Right ventricle myocardium inferior (tissue), 1 donor: ENCODE measurements around the gene IKZF1. TPM values are rescaled to one million over a fixed set of nuclear protein-coding genes. Genes with fewer than 3 reads are reported as not detected.

Experiments
- ATAC-seq: fragments of 200-7000 bp; cut with Tn5 transposase; one replicate; pipeline ENCODE4 v1.9.1; 2020; ENCODE audit warnings: mild to moderate bottlenecking, moderate library complexity
- DNase-seq: peaks from one replicate; pipeline ENCODE4 v3.0.0; 2021; ENCODE audit errors: missing footprints
- intact Hi-C: fragments of 100-400 bp; cut with DNase I; formaldehyde crosslinking; loops from one replicate; pipeline ENCODE4 v1.11.0; 2022
- total RNA-seq: library from RNA; stranded (reverse); fragmentation: NEBNext Ultra II Directional; extraction: Animal tissue kit (Norgen Biotek cat#: 25700); gene quantifications from one replicate; pipeline ENCODE4 v1.2.1, GENCODE V29; 2021
- donor health status: DM: no; HTN: yes; CAD: no; lungs with severe emphysema.

IKZF1 gene
- total RNA-seq, 1 donor from 2014 or later = 3.5 TPM

DNA sequence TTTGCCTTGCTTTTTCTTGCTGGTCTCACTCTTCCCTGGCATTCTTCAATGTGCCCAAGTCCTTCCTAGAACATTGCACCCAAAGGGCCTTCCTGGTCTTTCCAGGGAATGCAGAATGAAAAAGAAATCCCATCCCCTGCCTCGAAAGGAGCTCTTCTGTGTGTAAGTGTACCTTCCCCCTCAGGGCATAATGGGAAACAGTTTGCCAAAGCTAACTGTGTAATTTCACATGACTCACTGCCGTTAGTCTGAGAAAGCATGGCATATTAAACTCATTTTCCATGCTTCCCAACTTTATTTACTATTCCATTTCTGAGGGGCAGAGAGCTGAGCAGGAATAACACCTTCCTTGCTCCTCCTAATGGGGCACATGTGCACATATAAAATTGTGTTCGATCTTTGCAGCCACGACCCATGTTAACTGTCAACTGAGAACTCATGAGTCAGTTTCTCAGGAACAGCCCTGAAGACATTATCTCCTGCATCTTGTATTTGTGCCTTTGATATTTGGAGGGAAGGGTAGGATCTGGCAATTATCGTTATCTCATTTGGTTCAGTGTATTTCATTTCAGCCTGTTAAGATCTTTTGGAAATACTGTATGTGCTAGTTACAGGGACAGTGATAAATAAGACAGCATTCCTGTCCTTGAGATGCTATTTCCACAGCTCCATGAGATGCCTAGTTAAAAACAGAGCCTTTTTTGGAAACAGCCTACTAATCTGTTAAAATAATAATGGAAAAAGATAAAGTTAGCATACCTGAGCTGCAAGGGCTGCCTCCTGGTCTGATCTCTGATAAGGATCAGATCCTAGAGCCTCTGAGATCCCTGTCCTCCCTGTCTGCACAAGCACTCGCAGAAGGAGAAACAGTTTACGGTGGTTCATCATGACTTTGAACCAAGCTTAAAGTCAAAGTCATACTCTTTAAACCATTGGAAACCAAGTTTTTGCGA lies 42.3 kb downstream of the IKZF1 start:
- no peak for ATAC-seq
- intact Hi-C loops = no loop called here
- DNase-seq = no peak

DNA sequence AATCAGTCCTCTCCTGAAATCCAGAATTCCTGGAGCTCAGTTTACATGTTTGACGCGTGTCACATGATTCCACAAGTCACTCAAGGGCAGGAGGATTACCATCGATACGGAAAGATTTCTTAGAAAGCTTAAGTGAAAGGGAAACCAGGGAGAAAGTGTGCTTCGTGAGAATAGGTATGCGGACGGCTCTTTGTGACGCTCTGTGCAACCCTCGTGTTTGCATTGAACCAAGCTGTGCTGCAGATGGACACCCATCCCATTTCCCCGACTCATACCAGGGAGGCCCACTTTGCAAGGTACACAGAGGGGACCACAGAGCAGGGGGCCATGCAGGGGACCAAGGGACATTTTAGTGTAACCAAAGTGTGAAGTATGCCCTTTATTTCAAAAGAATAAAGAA lies 43.2 kb downstream of the IKZF1 start:
- ATAC-seq (no peak), DNase-seq (no peak)
- intact Hi-C loops = no loop called here

DNA sequence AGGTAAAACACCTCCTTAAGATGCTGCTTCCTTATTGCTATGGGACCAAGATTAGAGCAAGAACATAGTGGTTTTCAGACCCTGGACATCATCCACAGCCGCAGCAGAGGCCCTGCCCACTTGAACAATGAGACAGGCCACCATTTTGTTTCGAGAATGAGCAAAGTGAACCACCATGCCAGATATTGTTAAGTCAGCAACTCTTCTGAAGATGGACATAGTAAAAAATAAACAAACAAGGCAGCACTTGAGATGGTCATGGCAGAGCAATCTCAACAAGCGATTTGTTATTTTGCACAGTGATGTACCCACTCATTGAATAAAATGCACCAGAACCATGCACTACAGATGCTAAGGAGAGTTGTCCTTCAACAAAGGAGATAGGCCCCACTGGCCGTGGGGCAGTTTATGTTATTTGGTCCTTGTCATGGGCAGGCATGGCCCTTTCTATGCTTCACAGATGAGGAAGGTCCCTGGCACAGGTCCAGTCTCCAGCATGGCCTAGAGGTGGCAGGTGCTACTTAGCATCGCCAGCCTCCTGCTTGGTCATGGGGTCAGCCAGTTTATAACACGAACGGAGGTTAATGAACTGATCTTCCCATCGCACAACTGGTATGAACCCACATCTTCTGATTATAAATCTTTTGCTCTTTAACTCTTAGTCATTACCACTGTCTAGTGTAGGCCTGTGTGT lies 44.1 kb downstream of the IKZF1 start:
- DNase-seq = no peak
- ATAC-seq = no peak

DNA sequence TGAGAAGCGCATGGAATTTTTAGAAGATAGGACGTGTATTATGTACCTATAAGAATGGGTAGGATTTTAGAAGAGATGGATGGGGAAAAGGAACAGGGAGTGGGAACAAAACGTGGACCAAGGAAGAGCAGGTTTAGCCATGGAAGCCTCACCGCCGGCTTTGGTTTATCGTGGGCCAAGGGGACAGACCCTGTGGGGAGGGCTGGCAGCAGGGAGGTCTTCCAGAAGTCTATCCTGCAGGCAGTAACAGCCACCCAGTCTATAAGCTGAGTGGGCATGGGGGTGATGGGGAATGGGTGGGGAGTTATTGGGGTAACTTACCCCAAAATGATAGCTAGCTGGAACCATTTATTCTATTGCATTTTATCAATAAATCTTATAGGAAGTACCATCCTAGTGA lies 44.9 kb downstream of the IKZF1 start:
- intact Hi-C loops = no loop called here
- ATAC-seq (no peak), DNase-seq (no peak)

More for the DNA sequence above, 44.1 kb downstream of the IKZF1 start:
- intact Hi-C loops = no loop called here

DNA sequence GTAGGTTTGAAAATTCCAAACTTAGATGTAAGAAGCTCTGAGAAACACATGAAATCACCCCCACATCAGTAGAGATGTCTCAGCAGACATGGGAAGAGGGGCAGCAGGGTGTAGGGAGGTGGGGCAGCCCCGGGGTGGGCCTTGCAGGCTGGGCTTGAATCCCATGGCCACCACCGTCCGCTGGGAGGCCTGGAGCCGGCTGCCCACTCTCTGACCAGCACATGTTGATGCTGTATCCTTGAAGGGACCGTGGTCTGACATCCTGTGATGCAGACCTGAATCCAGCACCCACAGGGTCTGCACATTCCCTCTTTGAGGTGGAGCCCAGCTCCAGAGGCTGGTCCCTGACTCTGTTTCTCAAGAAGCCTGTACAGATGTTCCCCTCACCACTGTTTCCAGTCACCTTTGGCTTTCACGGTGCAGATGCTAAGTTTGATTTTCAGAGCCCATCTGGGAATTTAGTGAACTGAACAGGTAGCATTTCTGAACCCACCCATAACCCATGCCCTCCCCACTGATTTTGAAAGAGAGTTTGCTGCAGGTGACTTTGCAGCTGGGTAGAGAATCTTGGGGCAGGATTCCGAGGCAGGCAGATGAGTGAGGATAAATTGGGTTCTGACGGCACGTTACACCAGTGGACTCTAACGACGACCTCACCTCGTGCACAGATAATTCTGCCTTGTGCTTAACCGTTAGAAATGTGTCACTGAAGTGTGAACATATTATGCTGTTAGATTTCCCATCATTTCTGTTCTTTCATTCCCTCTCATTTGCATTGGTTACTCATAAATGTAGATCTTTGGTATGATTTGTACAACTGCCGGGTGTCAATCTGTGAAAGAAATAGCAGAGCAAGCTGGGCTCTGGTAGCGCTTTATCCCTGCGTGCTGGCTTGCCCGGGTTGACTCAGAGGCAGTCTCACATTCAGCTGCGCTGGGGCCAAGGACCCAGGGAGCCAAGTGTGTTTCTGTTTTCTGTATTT lies 45.7 kb downstream of the IKZF1 start:
- DNase-seq (no peak), ATAC-seq (no peak)
- intact Hi-C loops = no loop called here

DNA sequence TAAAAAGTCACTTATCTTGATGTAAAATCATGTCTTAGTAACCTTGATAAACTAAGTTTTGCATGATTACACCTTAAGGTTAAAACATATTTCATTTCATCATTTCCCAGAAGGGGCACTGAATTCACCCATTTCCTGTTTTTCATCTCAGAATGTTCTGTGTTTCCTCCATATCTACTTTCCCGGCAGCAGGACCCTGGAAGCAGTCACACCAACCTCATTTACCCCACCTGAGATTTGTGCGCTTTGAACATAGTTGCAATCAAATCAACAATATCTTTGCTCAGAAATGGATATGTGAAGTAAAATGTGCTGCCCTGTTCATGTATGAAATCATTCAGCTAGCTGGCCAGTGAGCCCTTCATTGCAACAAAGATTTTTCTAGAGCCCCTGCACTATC lies 46.8 kb downstream of the IKZF1 start:
- intact Hi-C loops = no loop called here
- DNase-seq (no peak), ATAC-seq (no peak)

DNA sequence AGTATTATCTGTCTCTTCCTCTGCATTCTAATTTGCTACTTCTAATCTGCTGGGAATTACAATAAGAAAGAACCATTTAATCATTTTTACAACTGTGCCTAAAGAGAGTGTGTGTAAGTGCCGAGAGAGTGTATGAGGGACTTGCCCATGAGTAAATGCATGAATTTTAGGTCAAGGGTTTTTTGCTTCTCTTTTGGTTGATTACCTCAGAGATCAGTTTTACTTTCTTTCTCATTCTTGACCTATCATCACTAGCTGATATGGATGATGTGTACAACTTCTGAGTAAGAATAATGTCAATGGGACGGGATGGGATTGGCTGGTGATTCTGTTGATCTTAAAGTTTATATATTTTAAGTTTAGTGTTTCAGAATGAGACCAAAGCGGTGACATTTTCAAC lies 47.8 kb downstream of the IKZF1 start:
- ATAC-seq (no peak), DNase-seq (no peak)
- intact Hi-C loops = no loop called here

DNA sequence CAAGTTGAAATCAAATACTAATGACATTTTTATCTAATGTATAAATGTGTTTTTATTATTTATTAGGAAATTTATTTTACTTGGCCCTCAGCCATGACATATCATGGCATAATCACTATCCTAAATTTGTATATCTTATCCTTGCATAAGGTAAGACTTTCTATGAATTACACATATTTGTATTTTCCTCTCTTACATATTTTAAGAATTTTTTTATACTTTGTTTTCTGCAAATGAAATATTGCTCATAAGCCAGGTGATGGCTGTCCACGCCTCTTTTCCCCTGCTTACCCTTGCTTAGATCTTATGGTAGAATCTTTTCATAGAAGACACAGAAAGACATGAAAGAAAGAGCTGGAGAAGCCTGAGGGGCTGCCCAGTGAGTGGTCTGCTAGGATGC lies 48.2 kb downstream of the IKZF1 start:
- intact Hi-C loops = no loop called here
- ATAC-seq (no peak), DNase-seq (no peak)

DNA sequence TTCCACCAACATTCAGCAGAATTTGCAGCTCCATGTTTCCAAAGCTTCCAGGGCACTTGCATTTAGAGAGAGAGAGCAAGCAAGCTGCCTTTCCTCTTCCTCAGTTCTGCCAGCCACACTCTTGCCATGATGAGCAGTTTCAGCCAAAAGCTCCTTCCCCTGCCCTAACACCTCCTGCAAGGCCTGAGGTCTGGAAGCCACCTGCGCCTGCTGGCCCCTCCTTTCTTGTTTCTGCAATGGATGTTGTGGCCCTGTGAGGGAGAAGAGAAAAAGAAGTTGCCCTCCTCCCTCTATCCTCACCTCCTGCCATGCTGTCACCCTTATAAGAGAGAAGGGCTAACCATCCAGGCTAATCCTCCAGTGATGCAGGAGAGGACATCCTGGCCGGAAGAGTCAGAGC lies 48.7 kb downstream of the IKZF1 start:
- DNase-seq = no peak
- intact Hi-C loops = no loop called here
- no peak for ATAC-seq

DNA sequence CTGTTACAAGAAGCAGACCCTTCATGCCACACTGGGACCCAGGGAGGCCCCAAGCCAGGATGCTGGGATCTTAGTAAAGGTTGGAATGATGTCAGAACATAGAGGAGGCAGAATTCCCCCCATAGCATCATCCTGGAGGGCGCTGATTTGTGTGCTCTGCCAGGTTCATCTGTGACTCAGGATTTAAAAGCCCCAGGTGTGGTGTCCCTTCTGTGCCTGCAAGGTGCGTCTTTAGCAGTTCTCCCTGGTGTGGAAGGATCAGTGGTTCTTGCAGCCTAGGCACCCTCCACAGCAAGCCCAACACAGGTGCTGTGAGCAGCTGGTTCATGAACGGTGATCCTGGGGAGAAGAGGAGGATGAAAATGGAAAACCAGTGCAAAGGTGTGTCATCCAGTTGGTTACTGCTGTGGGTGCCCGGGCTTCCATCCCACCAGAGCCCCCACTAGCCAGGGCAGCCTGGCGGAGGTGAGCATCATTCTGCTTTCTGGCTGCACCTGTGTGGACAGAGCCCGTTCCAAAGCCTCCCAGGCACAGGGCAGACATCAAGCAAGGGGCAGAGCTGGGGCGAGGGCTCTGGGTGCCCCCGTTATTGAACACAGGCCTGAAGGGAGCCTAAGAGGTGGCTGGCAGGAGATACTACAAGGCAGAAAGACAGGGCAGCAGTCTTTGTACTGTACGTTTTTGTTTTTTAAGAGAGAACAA lies 49.5 kb downstream of the IKZF1 start:
- intact Hi-C loops = no loop called here
- ATAC-seq = no peak
- no peak for DNase-seq

DNA sequence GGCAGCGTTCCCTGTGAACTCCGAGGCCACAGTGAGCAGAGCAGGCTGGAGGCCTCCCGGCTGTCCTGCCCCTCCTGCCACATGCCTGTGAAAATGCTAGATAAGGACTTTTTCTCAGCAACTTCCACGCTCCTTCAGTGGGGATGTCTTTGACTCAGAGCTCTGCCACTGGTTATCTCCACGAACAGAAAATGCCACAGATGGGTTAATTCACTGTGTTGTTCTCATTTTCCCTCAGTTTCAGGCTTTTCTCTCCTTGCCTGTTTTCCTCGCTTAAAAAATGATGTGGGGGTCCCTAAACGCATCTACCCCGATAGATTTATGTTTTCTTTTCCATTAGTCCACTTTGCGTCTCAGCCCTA lies 51.3 kb downstream of the IKZF1 start:
- DNase-seq (no peak), ATAC-seq (peak; percentile 65)
- intact Hi-C loops = no loop called here

DNA sequence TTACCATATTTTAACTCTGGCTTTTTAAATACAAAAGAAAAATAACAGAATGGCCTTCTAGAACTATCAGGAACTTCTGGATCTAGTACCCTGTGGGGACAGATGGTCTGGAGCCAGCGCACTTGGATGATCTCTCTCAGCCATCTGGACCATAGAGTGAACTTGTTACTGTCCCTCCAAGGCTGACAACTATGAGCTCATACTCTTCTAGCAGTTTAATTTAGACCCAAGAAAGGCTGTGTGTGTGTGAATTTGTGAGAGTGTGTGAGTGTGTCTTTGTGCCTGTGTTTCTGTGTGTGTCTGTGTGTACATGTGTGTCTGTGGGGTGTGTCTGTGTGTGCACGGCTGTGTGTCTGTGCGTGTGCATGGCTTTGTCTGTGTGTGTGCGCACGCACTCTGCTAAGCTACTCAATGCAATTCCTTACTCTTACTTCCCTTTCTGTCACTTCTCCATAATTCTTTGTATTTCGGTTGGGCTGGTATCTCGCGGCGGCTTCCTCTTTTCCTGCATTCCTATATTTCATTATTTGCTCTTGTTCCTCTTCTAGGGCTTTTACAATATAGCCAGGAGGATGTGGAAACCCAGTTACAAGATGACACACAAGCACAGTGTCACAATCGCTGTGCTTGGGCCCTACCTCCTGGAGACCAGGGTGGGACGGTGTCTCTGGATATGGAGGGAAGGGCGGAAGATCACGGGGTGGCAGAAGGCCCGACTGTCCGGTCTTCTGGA lies 51.9 kb downstream of the IKZF1 start:
- peak; percentile 69 for ATAC-seq
- intact Hi-C loops = no loop called here
- DNase-seq = peak; percentile 90

DNA sequence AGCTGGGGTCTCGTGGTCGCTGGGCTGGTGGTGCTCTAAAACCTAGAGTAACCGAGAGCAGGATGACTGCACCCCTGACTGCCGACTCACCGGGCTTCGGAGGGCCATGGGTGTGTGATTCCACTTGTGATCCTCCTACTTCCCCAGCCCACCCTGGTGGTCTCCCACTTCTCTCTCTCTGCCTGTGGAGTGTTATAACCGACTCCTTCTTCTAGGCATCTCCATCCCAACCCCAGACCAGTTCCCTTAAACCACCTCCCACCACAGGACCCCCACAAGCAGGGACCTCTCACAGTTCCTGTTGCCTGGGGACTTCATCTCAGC lies 52.4 kb downstream of the IKZF1 start:
- DNase-seq = no peak
- intact Hi-C loops = no loop called here
- ATAC-seq = no peak

DNA sequence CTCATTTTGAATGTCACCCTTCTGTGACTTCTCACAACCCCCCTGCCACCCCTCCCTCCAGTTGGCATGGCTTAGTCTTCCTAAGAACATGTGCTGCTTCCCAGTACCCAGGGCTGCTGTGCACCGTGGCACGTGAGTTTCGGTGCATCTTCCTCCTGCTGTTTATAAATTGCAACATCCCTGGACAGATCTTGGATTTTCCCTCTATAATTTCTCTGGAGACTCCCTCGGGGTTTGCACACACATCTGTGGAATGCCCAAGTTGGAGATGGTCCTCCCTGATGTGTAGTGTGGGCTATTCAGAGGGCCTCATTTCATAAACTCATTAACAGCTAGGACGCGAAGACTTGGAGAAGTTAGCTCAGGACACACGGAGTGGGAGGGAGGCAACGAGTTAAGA lies 52.9 kb downstream of the IKZF1 start:
- intact Hi-C loops = no loop called here
- ATAC-seq = no peak

DNA sequence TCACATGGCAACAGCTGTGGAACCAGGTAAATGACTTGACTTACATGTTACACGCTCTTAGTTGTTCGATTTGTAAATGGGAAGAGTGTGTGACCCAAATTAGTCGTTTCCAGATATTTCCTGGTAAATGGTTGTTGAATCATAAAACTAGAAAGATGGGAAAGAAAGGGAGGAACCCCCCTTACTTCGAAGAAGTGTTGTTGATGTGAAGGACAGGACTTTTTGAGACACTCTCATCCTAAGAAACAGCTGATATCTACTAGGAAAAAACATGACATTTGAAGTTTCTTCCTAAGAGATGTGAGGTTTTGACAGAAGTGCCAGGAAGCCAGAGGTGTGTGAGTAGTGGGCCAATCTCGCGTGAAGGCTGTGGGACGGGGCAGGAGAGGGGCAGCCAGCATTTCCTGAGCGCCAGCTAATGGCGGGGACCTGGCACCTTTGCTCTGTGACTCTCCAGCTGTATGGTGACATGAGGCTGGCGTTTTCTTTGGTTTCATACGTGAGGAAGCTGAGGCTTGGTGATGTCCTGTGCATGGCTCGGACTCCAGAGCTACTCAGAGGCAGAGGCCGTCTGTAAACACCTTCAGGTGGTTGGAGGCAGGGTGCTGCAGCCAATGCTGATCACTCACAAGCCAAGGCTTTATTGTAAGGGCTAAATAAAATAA lies 53.7 kb downstream of the IKZF1 start:
- no peak for ATAC-seq
- no peak for DNase-seq
- intact Hi-C loops = no loop called here

More for the DNA sequence above, 52.9 kb downstream of the IKZF1 start:
- no peak for DNase-seq

DNA sequence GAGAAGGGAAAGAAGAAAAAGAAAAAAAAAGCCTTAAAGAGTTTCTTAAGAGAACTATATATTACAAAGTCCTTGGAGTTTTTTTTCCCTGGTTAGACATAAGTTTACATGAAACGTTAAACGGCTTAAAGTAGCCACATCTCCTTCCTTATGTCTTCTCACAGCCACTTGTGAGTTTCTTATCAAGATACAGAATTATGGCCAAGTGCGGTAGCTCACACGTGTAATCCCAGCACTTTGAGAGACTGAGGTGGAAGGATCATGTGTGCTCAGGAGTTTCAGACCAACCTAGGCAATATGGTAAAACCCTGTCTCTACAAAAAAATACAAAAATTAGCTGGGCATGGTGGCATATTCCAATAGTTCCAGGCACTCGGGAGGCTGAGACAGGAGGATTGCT lies 54.3 kb downstream of the IKZF1 start:
- DNase-seq (no peak), ATAC-seq (no peak)
- intact Hi-C loops = no loop called here

DNA sequence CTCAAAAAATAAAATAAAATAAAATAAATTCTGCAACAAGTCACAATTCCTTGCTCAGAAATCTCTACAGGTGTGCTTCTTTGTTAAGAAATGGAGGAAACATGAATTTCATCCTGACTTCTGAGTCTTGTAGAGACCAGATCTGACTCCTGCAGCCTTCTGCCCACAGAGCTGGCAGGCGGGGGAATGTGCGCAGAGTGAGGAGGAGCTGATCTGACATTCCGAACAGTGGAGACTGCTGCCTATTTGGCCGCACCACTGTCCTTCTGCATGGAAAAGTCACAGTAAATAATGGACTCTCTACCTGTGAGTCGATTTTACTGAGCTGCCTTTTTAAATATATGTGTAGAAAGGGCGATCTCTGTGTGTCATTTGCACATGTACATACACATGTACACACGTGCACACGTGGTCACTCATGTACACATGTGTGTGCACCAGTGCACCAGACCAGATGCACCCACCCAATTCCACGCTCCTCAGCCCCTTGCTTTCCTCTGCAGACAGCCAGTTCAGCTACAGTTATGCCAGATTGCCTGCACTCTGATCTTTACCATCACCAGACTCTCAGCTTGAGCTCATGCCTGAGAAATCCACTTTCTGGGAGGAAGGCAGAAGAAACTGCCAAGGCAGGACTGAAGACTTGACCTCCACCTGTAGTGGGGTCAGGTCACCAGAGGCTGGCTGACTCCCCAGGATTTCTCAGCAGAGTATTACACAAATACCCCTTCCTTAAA lies 54.9 kb downstream of the IKZF1 start:
- no peak for ATAC-seq
- DNase-seq = no peak
- intact Hi-C loops = no loop called here
